GM18861 (cell line): ENCODE results near the gene EPHA2.

Experiments used
- ATAC-seq: cut with Tn5 transposase; IDR thresholded peaks from one replicate; pipeline ENCODE4 v1.9.1; 2021; ENCODE audit not compliant: unreplicated experiment

The EPHA2 gene

DNA sequence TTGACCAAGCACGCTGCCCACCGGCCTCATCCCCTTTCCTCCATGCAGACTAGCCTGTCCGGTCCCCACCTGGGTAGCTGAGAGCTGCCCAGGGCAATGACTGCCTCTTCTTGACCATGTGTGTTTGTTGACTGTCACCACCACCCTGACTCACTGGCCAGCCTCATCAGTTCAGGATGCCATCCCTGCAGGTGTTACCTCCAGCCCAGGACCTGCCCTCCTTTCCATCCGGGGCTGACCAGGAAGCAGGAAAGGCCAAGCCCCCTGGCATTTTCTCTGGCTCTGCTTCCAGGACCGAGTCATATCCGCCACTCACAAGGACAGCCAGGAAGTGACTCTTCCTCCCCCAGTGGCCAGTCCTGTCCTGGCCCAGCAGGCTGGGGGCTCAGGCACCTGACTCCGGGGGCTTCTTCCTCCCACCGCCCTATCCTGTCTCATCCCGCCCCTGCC lies 17.1 kb downstream of the EPHA2 start:
- no peak for ATAC-seq

DNA sequence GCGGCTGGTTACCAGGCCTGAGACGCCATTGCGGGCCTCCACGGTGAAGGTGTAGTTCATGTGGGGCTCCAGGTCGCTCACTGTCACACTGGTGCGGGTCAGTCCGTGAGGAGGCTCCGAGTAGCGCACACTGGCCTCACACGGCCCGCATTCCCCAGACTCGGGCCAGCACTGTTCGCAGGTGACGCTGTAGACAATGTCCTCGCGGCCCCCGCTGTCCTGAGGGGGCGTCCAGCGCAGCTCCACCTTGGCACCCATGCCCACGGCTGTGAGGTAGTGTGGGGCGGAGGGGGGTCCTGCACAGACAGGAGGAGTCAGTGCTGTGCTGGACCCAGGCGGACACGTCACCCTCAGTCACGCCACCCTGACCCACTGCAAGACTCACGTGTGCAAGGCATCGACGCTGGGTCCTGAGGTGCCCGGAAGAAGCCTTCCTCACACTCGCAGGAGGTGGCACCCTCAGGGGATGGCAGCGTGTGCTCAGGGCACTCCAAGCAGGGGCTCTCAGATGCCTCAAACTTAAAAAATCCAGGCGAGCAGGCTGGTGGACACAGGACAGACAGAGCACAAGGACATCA lies 17.9 kb downstream of the EPHA2 start:
- ATAC-seq = no peak

DNA sequence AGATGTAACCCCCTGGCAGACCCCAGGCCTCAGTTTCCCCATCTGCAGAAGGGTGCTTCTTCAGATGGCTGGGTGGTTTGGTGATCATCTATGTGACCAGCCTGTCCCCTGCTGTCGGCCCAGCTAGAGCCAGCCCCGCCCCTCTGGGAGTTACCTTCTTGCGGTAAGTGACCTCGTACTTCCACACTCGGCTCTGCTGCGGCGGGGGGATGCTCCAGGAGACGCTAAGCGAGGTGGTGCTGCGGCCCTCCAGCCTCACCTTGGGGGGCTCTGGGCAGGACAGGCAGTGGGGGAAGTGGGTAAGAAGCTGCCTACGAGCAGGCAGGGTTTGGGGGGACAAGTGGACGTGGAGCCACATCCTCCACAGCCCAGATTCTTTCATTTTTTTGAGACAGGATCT lies 20.4 kb downstream of the EPHA2 start:
- ATAC-seq = no peak

DNA sequence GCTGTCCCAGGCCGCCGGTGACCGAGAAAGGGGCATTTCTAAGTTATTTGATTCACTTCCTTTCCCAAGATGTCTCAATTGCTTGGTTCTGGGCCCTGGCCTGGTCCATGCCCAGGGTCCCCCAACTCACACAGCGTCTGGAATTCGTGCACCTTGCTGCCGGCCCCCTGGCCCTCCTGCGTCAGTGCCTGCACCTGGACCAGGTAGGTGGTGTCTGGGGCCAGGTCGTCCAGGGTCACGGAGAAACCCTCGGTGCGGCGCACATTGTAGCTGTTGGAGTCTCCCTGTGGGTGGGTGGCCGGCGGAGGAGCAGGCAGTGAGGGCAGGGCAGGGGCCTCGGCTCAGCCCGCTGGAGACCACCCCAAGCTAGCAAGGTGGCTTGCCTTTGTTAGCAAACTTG lies 21.0 kb downstream of the EPHA2 start:
- ATAC-seq = no peak

DNA sequence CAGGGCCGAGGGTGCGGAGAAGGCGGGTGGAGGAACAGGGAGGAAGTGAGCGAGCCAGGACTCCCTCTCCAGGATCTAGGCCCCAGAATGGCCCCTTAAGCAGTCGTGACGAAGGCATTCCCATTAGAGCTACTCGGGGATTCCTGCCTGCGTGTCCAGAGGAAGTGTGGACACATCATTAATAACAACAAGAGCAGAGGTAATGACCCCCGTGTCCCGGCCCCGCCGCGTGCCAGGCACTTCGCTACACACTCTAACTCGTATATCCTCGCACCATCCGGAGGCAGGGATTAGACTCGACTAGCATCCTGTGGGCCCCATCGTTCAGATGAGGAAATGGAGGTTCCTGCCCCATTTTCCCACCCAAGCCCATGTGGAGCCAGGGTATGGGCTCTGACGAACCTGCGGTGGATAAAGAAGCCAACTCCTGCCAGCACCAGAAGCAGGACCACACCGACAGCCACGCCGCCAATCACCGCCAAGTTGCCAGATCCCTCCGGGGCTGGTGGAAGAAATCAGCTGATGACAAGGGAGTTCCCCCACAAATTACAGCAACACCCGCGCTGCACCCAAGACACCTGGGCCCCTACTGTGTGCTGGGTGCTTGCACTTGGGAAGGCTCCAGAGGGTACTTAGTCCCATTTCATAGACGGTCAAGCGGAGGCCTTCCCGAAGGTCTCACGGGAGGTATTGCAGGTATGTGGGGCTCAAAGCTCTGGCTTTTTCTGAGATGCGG lies 21.6 kb downstream of the EPHA2 start:
- no peak for ATAC-seq

DNA sequence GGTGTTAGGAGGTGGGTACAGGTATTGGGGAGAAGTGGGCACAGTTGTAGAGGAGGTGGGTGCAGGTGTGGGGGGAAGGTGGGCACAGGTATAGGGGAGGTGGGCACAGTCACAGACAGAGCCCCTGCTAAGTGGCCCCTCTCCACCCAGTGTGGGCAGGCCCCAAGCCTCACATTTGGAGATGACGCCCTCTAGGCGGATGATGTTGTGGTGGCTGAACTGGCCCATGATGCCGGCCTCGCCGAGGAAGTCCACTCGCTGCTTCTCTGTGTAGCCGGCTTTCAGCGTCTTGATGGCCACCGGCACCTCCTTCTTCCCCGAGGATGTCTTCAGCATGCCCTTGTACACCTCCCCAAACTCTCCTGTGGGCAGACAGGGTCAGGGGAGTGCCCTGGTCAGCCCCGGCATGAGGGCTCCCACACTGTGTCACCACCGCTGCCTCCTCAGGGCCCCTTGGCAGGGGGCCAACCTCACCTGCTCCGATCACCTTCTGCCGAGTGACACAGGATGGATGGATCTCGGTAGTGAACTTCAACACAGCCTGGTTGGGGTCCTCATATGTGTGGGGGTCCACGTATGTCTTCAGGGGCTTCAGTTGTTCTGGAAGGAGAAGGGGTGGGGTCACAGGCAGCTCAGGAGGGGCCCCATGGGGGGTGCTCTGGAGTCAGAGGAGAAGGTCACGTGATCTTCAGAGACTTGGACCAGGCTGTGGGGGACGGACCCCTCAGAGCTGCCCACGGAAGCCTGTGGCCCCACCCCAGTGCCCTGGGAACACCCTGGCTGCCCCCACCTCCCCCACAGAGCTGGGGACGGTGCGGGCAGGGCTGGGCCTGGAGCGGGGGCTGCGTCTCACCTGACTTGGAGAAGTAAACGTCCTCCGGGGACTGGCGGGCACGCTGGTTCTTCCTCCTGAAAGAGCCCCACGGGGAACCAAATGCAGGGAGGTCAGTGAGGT lies 22.6 kb downstream of the EPHA2 start:
- no peak for ATAC-seq

DNA sequence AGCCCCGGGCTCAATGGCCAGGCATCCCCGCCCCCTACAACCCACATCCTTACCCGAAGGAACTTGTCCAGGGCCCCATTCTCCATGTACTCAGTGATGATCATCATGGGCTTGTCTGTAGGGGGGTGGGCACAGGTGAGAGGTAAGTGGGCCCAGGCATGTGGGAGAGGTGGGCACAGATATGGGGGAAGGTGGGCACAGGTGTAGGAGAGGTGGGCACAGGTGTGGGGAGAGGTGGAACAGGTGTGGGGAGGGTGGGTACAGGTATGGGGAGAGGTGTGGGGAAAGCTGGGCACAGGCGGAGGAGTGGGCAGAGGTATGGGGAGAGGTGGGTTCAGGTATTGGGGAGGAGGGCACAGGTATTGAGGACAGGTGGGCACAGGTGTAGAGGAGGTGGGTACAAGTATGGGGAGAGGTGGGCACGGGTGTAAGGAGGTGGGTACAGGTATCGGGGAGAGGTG lies 23.5 kb downstream of the EPHA2 start:
- ATAC-seq = no peak

DNA sequence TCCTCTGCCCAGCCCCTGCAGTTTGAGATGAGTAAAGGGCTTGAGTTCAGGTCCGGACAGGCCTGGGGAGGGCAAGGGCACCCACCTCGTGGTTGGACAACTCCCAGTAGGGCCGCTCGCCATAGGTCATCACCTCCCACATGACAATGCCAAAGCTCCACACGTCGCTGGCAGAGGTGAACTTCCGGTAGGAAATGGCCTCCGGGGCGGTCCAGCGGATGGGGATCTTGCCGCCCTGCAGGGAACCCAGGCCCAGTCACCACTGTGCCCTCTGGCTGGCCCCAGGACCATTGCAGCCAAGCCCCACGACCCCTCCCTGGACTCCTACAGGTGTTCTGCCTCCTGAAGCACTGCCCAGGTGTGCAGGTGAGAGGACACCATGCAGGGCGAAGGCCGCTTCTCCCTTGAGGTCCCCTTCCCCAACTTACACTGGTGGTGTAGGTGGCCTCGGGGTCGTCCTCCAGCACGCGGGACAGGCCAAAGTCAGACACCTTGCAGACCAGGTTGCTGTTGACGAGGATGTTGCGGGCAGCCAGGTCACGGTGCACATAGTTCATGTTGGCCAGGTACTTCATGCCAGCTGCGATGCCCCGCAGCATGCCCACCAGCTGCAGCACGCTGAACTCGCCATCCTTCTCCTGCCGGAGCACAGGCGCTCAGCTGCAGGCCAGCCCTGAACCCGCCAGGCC lies 24.1 kb downstream of the EPHA2 start:
- ATAC-seq = no peak

DNA sequence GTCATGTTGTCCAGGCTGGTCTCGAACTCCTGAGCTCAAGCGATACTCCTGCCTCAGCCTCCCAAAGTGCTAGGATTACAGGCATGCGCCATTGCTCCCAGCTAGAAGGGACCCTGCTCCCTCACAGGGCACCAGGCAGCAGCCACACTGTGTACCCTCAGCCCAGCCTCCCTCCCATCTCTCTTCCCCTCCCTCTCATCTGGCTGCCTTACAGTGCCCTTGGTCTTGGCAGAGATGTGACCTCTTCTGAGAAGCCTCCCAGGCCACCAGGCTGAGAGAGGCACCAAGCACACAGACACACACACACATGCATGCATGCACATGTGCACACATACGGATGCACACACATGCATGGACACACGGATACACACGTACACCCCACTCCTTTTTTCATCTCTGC lies 25.0 kb downstream of the EPHA2 start:
- no peak for ATAC-seq

DNA sequence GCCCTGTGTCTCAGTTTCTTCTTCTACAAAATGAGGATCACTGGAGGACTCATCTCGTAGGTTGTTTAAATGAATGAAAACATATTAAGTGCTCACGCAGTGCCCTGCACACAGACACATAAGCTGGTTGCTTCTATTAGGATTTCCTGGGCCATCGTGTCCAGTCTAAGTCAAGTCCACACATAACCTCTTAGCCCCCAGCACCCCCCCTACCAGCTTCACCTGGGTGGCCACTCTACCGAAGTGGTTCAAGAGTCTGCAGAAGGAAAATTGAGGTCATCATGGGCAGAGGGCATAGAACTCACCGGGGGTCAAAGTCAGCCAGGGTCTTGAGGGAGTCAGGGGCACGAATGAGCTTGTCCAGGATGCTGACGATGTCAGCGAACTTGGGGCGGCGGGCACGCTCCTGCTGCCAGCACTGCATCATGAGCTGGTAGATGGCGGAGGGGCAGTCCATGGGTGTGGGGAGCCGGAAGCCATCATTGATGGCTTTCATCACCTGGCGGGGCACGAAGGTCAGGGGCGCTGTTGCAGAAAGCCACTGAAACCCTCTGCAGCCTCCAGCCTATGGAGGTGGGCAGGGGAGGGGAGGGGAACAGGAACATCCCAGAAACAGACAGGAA lies 25.8 kb downstream of the EPHA2 start:
- no peak for ATAC-seq

DNA sequence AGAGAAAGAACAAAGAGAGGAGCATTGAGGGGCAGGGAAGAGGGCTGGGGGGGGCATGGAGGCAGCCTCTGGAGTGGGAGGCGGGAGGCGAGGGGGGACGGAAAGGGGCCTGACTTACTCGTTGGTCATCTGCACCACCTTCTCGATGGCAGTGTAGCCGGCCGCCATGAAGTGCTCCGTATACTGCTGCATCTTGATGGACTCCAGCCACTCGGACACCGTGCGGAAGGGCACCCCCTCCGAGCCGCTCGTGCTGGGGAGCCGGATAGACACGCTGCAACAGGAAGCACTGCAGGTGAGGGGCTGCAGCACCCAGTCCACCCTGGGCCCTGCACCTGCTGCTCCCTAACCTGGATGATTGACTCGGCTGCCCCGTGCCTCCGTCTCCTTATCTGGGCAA lies 26.6 kb downstream of the EPHA2 start:
- no peak for ATAC-seq

DNA sequence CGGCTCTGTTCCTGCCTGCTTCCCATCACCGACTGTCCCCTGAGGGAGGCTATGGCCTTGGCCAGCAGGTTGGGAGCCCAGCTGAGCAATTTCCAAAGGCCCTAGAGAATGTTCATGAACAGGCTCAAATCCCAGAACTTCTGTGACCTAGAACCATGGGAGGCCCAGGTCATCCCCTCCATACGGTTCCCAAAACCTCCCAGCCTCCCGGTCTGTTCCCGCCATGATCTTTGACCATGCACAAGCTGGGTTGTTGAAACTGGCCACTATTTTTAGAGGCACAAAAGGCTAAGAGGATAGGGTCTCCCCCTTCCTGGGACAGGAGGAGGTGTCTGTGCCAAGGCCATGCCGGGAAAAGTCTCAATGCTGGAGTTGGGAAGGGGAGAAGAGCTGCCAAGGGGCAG lies 27.5 kb downstream of the EPHA2 start:
- no peak for ATAC-seq

DNA sequence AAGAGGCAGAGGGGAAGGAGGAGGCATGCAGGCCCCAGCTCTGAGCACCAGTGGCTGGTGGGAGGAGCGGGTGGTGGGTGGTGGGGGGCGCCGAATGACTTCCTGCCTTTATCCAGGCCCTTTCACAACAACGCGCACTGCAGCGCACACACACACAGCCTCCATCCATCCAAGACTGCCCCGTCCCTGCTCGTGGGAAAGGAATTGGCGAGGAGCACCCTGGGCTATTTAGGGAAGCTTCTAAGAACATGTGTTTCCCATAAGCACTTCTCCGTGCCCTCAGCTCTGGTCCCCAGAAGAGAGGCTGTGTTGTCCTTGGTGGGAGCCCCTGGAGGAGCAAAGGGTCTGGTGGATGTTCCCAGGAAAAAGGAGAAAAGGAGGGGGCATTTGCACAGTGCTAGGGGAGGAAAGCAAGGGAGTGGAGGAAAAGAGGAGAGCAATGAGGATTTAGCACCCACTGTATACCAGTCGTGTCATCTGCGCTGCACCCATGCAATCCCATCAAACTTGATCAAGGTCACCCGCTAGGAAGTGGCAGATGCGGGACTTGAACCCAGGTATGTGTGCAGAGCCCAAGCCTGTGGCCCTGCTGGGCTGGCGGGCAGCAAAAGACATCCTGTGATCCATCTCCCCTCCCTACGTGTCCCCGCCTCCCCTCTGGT lies 28.1 kb downstream of the EPHA2 start:
- ATAC-seq = no peak

DNA sequence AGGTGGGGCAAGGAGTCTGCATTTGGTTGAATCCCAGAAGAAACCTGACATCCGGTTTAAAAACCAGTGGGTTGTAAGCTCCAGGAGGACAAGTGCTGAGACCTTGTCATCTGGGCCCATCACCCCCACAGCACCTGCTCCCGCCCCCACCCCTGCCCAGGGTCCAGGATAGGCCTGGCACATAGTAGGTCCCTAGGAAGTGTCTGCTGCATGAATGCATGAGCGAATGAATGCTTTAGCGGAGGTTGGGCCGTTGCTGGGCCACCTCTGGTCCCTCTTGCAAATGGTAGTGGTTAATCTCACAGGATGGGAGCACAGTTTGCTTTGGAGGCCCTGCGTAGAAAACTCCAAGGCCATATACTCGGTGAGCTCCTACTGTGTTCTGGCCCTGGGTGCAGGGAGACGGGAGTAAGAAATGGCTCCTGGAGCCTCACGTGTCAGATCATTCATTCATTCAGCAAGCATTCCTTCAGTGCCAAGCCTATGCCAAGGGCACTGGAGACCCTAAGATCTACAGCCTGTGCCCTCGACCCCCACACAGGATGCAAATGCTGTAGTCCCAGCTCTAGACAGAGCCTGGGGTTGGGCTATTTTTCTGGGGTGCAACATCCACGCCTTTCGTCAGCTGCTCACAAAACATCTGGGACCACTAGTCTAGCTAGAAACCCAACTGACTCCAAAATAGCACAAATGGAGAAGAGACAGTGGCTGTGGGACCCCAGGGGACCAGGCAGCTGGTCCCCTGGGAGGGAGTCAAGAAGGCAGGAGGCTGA lies 28.9 kb downstream of the EPHA2 start:
- no peak for ATAC-seq

DNA sequence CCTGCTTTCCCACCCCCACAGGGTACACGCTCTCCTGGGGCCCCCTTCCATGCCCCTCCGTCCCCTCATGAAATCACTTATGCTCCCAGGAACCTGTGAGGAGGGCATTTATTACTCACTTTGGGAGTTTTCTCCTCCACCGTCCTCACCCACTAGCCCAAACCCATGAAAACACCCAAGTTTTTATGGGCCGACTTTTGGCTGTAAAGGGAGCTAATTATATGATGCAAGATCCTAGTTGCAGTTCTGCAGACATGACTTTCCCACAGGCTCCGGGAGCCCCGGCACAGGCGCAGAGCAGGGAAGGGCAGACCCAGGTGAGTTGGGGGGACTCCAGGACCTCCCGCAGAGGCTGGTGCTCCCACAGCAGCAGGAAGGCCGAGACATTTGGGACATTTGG lies 29.7 kb downstream of the EPHA2 start:
- ATAC-seq = no peak

DNA sequence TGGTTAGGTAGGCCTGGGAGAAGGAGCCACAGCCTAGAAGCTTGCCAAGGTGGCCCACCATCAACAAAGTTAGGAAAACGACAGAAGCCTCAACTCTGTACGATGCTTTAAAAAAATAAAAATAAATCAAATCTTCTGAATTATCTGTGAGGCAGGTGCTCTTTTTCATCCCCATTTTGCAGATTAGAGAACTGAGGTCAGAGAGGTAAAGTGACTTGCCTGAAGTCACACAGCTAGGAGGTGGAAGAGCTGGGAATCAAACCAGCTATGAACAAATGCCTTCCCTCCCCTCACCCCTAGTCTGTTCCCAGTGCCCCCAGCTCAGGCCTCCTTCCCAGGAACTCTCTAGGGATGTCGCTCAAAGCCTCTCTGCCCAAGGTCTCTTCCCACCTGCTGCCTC lies 30.4 kb downstream of the EPHA2 start:
- ATAC-seq = no peak

DNA sequence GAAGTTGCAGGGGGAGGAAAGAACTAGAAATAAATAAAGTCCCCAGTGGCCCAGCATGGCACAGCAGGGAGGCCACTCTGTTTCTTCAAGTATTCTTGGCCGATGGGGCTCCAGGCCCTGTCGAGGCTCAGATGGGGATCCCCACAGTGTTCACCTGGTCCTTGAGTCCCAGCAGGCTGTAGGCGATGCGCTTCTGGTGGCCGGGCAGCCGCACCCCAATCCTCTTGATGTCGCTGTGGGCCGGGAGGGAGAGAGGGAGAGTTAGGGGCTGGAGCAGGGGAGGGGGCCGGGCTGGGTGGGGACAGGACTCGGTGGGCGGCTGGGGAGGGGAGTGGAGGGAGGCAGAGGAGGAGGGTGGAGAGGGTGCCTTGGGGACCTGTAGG lies 30.8 kb downstream of the EPHA2 start:
- no peak for ATAC-seq

DNA sequence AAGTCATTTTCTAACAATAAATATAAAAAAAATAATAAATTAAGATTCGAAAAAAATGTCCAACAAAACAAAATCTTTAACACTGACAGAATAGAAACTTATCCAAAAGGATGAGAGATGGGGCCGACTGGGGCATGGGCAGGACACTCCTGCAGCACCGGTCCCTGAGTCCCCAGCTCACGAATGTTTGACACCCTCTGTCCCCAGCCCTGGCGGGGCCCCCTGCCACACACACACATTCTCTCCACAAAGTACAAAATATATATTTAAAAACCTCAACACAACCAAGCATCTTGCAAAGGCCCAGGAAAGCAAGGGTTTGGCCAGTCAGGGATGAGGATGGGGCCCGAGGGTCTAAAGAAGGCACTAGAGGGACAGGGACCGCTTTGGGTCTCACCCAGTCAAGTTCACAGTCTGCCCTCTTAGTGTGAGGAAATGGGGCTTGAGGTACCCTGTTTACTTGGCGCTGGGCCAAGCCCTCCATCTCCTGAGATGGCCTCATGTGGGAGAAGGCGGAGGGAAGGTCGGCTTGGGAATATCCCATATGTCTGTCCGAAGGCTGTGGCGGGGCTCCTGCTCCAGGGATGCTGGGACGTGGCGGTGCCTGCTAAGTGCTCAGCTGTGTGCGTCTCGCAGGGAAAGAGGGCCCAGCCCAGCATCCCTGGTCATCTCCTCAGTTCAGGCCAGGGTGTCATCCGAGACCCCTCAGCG lies 31.3 kb downstream of the EPHA2 start:
- no peak for ATAC-seq

DNA sequence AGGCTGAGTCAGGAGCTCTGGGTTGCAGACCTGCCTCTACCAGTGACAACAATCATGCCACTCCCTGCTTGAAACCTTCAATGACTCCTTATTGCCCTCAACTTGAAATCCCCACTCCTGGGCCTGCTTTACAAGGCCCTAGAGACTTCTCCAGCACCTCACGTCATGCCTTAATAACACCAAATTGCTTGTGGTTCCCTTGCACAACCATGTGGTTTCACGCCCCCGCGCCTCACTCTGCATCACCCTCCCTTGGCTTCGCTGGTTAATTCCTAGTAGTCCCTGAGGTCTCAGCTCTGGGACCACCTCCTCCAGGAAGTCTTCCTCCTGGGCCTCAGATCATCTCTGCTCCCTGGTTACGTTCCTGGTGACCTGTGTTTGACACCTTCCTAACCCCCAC lies 33.0 kb downstream of the EPHA2 start:
- no peak for ATAC-seq
